MM.1S (cell line): ENCODE data around the gene PIR.

Experiments
- CTCF ChIP-seq: fragments of 300-600 bp; sonication (generic); IDR thresholded peaks from 2 replicates; pipeline ENCODE4 v1.5.1; 2016; ENCODE audit warnings: antibody characterized with exemption, low read length, mixed read lengths
- EZH2phosphoT487 ChIP-seq: fragments of 300-600 bp; sonication (generic); IDR thresholded peaks from 2 replicates; pipeline ENCODE4 v1.6.1; 2018; ENCODE audit warnings: antibody characterized with exemption, low read length

GRCh38 chrX:15425024-15425423, 68.1 kb downstream of the PIR start:
- TF ChIP-seq CTCF (no peak), EZH2phosphoT487 (no peak)
